Measurements from ENCODE around the gene TCEA2.
"Not testable (repeated sequence)": the region's sequence is repeated elsewhere in the genome, so short reads cannot be mapped to it uniquely, and the experiment has no call there.

The TCEA2 gene

DNA sequence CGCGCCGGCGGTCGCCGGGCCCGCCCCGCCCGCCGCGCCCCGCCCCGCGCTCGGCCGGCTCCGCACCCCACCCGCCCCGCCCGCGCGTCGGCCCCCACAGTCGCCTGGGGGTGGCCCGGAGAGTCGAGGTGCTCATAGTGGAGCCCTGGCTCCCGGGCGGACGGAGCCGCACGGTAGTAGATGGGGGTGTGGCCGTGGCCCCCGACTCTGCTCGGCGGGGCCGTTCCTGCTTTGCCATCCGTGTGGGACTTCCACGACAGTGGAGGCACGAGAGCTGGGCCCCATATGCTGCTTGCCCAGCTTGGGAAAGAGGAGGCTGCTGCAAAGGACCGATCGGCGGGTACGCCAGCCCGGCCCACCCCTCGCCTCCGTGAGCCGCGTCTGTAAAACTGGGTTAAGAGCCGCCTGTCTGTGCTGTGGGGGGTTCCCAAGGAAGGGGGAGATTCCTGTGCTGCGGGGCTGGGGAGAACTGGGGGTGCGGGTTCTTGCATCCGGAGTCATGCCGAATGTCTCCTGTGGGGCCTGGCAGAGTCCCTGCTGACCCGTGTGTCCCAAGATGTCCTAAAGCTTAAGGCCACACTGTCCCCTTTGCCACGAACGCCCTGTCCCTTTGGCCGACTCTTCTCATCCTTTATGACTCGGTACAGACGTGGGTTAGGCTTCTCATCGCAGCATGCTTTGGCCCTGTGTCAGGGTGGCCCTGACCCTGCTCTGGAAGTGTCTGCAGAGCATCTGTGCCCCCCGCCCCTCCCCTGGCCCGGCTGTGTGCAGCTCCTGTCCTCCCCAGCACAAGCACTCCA, 17.2 kb downstream of the TCEA2 start, which contains the start of gene OPRL1:
TSS of gene OPRL1 (plus strand) at position 70 of the 800 bp plus-strand sequence. CDS start 12,639 bp downstream, outside the sequence.
- peak; percentile 55 for DNase-seq

DNA sequence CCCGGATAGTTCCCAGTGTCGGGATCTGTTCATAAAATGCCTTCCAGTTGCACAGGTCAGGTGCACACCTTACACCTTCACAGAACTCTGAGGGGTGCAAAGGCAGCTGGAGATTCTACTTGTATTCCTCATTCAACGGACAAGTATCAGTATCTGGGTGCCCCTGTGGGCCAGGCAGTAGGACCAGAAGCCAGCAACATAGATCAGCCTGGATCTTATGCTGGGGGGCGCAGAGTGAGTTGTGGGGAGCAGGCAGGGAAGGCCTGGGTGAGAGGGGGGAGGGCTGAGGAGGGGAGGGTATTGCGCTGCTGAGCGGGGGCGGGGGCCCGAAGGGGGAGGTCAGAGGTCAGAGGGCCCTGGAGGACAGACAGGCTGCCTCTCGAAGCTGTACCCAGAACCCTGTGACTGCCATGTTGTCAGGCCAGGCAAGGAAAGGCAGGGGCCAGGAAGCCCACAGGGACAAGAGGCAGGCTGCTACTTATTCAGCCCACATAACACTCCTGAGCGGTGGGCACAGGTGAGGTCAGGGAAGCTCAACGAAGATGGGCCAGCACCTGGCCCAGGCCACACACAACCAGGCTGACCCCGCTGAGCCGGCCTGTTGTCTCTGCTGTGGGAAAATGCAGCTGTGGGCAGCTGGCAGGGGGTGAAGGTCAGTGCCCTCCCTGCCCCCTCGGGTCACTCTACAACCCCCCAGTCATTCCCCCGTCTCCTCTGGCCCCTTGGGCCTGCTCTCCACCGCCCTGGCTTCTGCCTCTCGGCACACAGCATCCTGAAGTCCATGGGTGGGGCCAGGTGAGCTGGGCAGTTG, 18.0 kb downstream of the TCEA2 start:
- no peak for DNase-seq

DNA sequence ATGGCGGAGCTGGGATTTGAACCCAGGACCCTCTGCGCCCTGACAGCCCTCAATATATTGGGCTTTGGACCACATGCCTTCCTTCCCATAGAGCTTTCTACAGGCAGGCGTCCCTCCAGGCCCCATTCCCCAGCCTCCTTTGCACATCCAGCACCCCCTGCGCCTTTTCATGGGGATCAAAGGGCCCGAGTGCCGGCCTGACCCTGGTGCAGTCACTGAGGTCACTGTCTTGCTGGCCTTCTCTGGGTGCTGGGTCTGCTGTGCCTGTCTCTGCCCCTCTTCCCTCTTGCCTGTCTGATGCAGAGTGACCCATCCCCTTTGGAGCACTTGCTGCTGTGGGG, 18.6 kb downstream of the TCEA2 start:
- DNase-seq, result no peak

DNA sequence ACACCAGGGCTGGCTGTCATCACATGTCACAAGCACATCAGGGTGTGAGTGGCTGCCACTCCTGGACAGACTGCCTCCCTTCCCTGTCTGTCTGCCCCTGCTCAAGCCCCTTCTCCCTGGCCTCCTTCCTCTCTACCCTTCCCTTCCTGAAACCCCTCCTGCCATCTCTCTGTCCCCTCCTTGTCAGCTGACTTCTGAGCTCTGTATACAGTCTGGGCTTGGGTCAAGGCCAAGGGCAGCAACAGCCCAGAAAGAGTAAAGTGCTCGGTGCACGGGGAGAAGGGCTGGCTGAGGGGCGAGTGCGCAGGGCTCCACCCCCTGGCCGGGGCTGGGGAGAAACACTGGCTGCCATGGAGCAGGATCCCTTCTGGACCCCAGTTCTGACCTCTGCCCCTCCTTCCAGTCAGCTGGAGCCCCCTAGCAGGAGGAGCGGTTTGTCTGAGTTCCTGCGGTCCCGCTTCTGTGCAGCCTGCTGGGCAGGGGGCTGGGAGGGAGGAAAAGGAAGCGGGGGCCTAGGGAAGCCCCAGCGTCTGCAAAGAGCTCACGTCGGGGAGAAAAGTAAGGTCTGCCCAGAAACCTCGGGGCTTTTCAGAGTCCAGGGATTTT, 19.2 kb downstream of the TCEA2 start:
- no peak for DNase-seq

DNA sequence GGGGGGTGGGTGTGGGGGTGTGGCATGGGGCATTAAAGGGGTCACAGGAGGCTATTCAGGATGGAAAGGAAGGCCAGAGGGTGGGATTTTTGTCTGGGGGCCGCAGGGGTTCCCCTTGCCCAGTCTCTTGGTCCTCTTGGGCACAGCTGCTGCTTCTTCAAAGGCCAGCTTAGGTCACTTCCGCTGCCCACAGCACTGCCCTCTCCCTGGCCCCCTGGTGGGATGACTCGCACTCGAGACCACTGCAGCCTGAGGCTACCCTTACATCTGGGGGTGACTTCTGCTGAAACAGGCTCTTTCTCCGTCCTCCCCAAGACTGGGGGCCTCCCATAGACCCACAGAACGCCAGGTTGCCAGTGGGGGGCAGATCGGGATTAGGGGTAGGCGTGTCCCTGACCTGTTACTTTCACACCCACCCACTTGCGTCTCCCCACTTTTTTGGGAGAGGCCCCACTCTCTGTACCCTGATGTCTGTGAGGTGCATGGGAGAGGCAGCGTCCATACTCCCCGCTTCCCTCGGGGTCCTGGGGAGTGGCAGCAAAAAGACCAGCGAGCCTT, 19.9 kb downstream of the TCEA2 start:
- no peak for DNase-seq

DNA sequence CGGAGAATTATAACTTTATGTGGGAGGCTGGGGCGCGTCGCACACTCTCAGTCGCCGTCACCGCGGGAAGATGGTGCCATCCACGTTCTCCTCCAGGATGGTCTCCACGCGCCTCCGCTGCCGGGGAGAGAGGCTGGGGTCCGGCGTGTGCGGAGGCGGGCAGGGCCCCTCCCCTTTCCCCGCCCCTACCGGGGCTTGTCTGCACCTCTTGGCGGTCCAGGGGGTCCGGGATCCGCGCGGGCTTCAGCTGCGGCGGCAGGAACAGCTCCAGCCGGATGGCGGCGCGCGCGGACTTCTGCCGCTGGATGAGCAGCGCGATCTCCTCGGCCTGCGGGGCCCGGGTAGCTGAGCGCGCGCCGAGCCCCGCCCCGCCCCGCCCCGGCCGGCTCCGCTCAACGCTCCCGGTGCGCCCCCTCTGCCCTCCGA, 20.4 kb downstream of the TCEA2 start:
- DNase-seq, result peak; percentile 77

DNA sequence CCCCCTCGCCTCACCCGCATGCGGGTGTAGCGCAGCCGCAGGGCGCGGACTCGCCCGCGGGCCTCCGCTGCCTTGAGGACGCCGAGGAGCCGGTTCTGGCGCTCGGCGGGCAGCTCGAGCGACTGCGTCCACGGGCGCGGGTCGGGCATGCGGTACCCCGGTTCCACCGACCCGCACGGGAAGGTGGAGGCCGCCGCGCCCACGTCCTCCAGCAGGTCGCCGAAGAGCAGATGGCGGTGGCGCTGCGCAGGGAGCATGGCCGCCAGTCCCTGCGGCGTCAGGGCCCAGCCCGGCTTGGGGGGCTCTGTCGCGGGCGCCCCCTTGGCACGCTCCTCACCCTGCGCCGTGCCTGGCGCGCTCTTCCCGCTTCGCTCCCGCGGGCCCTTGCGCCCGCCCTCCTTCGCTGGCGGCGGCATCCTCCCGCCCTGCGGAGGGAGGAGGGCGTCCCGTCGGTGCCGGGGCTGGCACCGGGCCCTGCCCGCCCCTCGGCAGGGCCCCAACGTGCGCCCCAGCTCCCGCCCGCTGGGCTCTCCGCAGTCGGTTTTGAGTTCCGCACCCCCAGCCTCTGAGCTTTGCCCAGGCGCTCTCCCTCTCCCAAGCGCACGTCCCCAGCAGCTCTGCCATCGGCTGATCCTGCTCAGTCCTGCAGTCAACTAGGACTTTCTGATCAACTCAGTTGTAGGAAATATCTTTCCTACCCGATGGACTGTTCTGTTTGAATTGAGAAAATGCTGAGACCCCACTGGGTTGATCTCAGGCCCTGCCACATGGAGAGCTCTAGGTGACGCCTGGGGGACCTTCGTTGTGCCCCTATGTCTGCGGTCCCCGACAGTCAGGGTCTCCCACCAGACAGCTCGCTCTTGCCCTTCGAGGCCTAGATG, 21.0 kb downstream of the TCEA2 start, which contains the start of gene LKAAEAR1:
TSS of gene LKAAEAR1 (minus strand) at position 595 of the 881 bp plus-strand sequence. CDS start at position 416, 179 bp downstream.
- DNase-seq, result no peak

DNA sequence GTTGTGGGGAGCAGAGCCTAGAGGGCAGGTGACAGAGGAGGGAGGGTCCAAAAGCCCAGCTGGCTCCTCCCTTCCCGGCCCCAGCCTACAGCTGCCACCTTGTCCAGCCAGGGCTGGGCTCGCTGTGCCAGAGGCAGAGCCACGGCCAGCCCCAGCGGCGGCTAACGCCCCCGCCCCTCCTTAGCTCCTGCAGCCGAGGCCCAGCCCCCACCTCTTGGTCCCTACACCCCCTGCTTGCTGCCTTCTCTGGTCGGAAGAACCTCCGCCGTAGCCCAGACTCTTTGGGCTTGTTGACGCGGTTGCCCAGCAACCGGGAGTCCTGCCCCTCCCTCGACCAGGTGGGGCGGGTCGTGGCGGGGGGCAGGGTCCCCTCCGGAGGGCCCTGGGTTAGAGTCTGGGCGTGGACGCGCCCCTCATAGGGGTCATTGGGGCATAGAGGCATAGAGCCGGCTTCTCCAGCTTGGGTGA, 21.7 kb downstream of the TCEA2 start:
- no peak for DNase-seq

DNA sequence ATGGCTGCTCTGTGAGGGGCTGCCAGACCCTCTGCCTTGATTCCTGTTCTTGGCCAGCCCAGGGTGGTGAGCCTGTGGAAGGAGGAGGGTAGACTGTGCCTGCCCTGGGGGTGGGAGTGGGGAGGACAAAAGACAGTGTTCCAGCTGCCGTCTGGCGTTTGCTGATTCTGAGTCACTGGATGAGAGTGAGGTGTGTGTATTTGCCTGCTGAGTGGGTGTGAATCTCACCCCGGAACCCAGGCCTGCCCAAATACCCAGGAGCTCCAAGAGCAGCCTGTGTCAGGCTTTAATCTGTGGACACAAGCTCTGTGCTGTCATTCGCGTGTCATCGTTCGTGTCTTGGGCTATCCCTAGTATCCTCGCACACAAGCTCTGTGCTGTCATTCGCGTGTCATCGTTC, 23.8 kb downstream of the TCEA2 start:
- no peak for DNase-seq

DNA sequence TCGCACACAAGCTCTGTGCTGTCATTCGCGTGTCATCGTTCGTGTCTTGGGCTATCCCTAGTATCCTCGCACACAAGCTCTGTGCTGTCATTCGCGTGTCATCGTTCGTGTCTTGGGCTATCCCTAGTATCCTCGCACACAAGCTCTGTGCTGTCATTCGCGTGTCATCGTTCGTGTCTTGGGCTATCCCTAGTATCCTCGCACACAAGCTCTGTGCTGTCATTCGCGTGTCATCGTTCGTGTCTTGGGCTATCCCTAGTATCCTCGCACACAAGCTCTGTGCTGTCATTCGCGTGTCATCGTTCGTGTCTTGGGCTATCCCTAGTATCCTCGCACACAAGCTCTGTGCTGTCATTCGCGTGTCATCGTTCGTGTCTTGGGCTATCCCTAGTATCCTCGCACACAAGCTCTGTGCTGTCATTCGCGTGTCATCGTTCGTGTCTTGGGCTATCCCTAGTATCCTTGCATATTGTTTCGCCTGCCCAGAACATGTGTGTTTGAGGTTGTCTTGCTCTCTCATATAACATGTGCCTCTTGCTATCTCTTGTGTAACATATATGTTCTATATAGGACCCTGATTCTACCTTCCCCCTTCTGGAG, 24.3 kb downstream of the TCEA2 start:
- DNase-seq, result not testable (repeated sequence)

DNA sequence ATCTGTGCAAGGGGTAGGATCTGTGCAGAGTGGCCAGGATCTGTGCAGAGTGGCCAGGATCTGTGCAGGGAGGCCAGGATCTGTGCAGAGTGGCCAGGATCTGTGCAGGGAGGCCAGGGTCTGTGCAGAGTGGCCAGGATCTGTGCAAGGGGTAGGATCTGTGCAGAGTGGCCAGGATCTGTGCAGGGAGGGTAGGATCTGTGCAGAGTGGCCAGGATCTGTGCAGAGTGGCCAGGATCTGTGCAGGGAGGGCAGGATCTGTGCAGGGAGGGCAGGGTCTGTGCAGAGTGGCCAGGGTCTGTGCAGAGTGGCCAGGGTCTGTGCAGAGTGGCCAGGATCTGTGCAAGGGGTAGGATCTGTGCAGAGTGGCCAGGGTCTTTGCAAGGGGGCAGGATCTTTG, 25.6 kb downstream of the TCEA2 start:
- DNase-seq, result not testable (repeated sequence)

DNA sequence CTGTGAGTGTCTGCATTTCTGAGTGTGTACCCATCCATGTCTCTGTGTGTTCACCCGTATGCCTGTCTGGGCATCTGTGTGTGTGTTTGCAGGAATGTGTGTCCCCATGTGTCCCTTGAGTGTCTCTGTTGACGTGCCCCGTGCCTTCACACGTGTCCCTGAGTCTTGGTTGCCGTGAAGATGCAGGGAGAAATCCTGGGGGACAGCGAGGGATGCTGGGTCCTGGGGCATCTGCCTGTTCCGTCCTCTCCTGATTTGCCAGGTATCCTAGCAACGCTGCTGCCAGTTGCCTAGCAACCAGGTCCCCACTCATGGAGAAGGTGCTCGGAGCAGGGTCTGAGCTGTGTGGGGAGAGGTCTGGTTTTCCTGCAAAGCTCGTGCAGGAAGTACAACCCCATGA, 27.2 kb downstream of the TCEA2 start:
- no peak for DNase-seq

DNA sequence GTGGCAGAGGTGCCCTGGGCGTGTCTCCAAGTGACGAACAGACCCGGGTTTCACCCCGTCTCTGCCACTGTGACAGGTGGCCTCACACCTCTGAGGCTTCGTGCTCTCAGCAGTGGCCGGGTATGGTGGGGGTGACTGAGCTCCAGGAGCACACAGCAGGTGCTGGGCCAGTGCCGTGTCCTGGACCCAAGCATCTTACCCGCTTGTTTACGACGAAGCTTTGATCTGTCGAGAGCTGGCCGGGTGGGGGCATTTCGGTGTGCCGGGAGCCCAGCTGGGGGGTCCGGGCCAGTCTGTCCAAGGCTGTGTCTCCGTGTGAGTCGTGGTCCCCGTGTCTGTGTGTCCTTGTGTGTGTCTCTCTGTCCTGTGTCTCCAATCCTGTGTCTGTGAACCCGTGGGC, 28.3 kb downstream of the TCEA2 start:
- DNase-seq, result no peak

DNA sequence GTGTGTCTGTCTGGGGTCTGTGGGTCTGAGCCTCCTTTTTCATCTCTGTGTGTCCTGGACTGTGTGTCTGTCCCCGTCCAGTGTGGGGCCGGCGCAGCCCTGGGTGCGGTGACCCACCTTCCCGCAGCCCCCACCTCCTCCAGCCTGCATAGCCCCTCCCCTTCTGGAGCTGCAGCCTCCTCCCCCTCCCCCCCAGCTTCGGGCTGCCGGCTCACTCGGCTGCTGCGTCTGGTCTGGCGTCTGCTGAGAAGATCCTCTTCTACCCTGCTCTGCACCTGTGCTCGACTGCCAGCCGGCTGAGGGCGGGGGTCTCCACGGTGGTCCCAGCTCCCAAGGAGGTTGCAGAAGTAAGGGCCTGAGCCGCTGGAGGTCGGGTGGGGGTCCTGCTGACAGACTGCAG, 28.8 kb downstream of the TCEA2 start:
- DNase-seq, result no peak

DNA sequence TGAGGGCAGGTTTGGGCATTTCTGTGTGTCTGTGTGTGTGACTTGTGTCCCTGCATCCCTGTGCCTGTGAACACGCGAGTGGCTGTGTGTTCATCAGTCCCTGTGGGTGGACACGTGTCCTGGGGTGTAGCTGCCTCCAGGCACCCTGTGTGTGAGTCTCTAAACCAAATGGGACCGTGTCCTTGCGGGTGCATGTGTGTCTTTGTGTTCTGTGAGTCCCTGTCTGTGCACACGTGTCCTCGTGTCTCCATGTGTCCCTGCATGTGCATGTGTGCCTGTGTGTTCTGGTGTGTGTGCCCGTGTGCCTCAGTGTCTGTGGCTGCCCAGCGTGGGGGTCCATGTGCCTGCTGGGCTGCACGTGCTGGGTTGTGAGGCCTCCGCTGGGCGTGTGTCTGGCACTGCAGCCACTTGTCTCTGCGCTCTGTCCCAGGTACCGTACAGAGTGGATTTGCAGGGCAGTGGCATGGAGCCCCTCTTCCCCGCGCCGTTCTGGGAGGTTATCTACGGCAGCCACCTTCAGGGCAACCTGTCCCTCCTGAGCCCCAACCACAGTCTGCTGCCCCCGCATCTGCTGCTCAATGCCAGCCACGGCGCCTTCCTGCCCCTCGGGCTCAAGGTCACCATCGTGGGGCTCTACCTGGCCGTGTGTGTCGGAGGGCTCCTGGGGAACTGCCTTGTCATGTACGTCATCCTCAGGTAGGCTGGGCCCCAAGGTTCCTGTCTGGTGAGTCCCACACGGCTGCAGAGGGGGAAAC, 29.4 kb downstream of the TCEA2 start:
- no peak for DNase-seq

DNA sequence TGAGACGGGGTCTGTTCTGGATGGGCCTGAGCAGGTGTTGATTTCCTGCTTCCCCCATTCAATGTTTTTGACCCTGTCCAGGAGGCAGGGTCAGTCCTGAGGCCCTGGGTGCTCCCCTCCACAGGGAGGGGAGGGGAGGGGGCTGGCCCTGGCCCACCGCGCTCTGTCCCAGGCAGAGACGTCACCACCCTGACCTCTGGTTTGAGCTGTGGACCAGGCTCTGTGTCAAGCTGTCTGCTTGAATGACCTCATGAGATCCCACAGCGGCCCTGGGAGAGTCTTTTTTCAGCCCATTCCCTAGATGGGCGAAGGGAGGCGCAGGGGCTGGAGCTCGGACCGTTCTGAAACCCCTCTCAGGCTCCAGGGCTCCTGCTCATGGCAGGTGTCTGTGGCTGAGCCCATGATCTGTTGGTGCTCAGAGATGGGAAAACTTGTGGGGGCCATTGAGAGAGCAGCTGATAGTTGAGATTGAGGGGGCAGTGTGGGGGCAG, 30.1 kb downstream of the TCEA2 start:
- DNase-seq, result no peak

DNA sequence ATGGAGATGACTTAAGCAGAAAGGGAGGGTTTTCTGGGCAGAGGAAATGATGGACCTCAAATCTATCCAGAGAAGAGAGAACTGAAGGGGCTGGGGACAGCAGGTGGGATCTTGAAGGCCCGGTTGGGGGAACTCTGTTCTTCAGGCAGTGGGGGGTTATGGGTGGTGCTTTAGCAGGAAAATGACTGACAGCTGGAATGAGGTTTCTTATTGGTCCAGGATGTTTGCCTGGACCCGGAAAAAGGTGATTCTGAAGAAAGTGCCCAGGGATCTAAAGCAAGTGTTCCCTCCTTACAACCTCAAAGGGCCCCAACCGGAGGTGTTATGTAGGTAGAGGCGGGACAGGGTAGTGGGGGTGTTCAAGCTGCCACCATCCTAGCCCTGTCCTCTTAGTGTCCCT, 32.5 kb downstream of the TCEA2 start:
- no peak for DNase-seq

DNA sequence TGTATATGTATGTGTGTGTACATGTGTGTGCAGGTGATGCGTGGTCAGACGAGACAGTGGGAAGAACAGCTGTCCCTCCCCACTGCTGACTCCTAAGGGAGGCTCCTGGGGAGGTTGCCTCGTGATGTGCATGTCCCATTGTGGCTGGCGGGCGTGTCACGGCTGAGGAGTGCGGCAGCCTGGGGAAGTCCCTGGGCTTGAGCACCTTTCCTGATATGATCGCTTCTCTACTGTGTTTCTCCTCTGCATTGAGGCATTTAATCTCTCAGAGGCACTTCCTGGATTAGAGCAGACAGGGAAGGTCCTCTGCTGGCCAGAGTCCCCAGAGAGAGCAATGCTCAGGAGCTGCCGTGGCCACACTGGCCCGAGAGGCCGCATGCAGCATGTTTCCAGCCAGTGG, 32.9 kb downstream of the TCEA2 start:
- no peak for DNase-seq

DNA sequence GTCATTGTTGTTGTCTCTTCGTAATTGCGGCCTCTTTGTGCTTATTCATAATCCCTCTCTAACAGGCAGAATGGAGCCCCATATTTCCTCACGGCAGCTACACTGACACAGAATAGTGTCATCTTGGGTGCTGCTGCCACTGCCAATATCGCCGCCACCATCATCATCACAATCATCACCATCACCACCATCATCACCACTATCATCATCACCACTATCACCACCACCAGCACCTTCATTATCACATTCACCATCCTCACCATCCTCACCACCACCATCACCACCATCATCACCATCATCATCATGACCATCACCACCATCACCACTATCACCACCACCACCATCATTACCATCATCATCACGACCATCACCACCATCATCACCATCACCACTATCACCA, 33.5 kb downstream of the TCEA2 start:
- DNase-seq, result no peak

DNA sequence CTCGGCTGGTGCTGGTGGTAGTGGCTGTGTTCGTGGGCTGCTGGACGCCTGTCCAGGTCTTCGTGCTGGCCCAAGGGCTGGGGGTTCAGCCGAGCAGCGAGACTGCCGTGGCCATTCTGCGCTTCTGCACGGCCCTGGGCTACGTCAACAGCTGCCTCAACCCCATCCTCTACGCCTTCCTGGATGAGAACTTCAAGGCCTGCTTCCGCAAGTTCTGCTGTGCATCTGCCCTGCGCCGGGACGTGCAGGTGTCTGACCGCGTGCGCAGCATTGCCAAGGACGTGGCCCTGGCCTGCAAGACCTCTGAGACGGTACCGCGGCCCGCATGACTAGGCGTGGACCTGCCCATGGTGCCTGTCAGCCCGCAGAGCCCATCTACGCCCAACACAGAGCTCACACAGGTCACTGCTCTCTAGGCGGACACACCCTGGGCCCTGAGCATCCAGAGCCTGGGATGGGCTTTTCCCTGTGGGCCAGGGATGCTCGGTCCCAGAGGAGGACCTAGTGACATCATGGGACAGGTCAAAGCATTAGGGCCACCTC, 35.5 kb downstream of the TCEA2 start:
- no peak for DNase-seq

Measured in CD4-positive, alpha-beta T cell treated with Interleukin-21 for 1 hour (primary cell).